Left ventricle myocardium inferior (tissue), 1 donor: Measurements from ENCODE around the gene DGAT2. TPM values are rescaled to one million over a fixed set of nuclear protein-coding genes. Genes with fewer than 3 reads are reported as not detected.

Experiments
- DNase-seq: peaks from one replicate; pipeline ENCODE4 v3.0.0-alpha.2; 2020
- H3K27ac ChIP-seq: fragments of 200-600 bp; replicated peaks from 2 replicates; pipeline ENCODE4 v1.8.0; 2021
- H3K27me3 ChIP-seq: fragments of 200-600 bp; 2 replicates; pipeline ENCODE4 v1.8.0; 2021; ENCODE audit warnings: low read depth
- H3K36me3 ChIP-seq: fragments of 200-600 bp; 2 replicates; pipeline ENCODE4 v1.8.0; 2021
- H3K4me1 ChIP-seq: fragments of 200-600 bp; 2 replicates; pipeline ENCODE4 v1.8.0; 2021
- H3K4me3 ChIP-seq: fragments of 200-600 bp; 2 replicates; pipeline ENCODE4 v1.8.0; 2021; ENCODE audit warnings: mild to moderate bottlenecking, moderate library complexity
- H3K9me3 ChIP-seq: fragments of 200-600 bp; replicated peaks from 2 replicates; pipeline ENCODE4 v1.8.0; 2021
- intact Hi-C: fragments of 100-400 bp; cut with micrococcal nuclease; formaldehyde crosslinking; loops from one replicate; pipeline ENCODE4 v1.11.0; 2022
- total RNA-seq: library from RNA; stranded (reverse); fragmentation: NEBNext Ultra II Directional; extraction: Animal tissue kit (Norgen Biotek cat#: 25700); gene quantifications from one replicate; pipeline ENCODE4 v1.2.1, GENCODE V29; 2021
- TF ChIP-seq, protein P1 (sequence below): fragments of 200-600 bp; IDR thresholded peaks from 2 replicates; pipeline ENCODE4 v1.8.0; 2021; ENCODE audit warnings: antibody characterized with exemption, mild to moderate bottlenecking, borderline replicate concordance
- donor health status: DM: no; HTN: yes; CAD: no; lungs with severe emphysema.

DGAT2 gene
- total RNA-seq, 1 donor from 2014 or later, result 6.9 TPM

DNA sequence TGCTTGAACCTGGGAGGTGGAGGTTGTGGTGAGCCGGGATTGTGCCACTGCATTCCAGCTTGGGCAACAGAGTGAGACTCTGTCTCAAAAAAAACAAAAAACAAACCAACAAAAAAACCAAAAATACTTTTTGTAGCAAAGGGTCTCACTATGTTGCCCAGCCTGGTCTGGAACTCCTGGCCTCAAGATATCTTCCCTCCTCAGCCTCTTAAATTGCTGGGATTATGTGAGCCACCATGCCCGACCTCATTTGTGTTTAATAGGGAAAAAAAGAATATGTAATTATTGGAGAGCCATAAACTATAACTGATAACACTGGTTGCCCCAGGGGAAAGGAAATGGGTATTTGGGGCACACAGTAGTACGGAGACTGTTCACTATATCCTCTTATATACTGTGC, 66.2 kb downstream of the DGAT2 start:
- Histone ChIP-seq H3K4me1 (peaks cover 31% of the 10 kb centered on the region), H3K27ac (no peak overlapping the region), H3K4me3 (no peak overlapping the region), H3K9me3 (no peaks in the 10 kb centered on the region), H3K36me3 (peaks cover 7% of the 10 kb centered on the region), H3K27me3 (no peaks in the 10 kb centered on the region)
- TF ChIP-seq, protein P1, sequence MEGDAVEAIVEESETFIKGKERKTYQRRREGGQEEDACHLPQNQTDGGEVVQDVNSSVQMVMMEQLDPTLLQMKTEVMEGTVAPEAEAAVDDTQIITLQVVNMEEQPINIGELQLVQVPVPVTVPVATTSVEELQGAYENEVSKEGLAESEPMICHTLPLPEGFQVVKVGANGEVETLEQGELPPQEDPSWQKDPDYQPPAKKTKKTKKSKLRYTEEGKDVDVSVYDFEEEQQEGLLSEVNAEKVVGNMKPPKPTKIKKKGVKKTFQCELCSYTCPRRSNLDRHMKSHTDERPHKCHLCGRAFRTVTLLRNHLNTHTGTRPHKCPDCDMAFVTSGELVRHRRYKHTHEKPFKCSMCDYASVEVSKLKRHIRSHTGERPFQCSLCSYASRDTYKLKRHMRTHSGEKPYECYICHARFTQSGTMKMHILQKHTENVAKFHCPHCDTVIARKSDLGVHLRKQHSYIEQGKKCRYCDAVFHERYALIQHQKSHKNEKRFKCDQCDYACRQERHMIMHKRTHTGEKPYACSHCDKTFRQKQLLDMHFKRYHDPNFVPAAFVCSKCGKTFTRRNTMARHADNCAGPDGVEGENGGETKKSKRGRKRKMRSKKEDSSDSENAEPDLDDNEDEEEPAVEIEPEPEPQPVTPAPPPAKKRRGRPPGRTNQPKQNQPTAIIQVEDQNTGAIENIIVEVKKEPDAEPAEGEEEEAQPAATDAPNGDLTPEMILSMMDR, result no peak
- DNase-seq, result no peak
- intact Hi-C loops, result no loop called here

DNA sequence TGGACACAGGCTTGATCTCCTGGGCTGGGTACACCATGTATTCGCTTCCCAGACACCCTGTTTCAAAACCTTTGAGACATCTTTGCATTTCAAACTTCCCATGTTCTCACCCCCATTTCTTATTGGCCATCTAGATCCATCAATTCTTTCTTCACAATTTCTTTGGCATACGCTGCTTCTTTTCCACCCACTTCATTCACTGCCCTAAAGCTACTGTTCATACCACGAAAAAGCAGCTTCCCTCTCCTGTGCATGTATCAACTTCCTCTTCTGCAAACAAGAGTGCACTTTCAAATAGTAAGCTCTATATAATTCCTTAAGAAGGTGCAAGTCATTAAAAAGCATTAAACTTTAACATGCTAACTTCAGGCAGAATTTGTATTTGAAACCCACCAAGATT, 67.8 kb downstream of the DGAT2 start:
- Histone ChIP-seq H3K9me3 (no peaks in the 10 kb centered on the region), H3K36me3 (peaks cover 7% of the 10 kb centered on the region), H3K27me3 (no peaks in the 10 kb centered on the region), H3K4me3 (no peak overlapping the region), H3K27ac (no peak overlapping the region), H3K4me1 (peaks cover 48% of the 10 kb centered on the region)
- TF ChIP-seq, protein P1, result no peak
- no peak for DNase-seq
- intact Hi-C loops, result no loop called here

DNA sequence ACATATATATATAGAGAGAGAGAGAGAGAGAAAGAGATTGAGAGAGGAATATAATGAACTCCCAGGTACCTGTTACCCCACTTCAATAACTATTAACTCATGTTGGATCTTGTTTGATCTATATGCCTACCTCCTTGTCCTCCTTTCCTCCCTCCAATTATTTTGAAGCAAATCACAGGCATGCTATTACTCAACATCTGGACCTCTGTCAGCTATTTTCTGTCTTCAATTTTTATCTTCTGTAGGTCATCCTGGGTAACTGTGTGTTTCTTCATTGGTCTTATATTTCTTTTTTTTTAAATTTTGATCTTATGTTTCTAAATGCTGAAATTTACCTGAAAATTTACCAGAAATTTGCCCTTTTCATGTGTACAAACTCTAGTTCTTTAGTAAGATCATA, 71.3 kb downstream of the DGAT2 start:
- no peak for DNase-seq
- Histone ChIP-seq H3K4me3 (no peak overlapping the region), H3K27ac (no peak overlapping the region), H3K36me3 (peaks cover 7% of the 10 kb centered on the region), H3K4me1 (peaks cover 44% of the 10 kb centered on the region), H3K27me3 (no peaks in the 10 kb centered on the region), H3K9me3 (no peaks in the 10 kb centered on the region)
- TF ChIP-seq, protein P1, result no peak
- intact Hi-C loops, result no loop called here

DNA sequence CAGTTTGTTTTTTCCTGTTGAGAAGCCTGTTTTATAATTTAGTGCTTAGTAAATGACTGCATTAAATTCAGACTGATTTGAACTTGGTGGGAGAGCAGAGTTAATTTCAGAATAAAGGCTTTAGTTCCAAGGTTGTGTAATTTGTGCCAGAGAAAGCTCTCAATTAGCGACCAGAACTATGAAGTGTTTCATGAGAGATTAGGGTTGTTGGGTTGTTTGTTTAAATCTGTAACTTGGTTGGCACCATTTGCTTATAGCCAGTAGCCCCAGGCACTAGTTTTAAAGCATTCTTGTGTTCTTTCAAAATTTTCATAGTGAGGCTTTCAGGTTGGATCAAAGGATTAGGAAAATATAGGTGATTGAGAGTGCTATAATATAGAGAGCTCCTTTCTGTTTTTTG, 71.9 kb downstream of the DGAT2 start:
- no peak overlapping the region for H3K27ac ChIP-seq
- H3K4me3 ChIP-seq, result no peak overlapping the region
- H3K27me3 ChIP-seq, result no peaks in the 10 kb centered on the region
- H3K36me3 ChIP-seq, result peaks cover 7% of the 10 kb centered on the region
- no peak for DNase-seq
- H3K9me3 ChIP-seq, result no peaks in the 10 kb centered on the region
- intact Hi-C loops, result no loop called here
- TF ChIP-seq, protein P1, result no peak
- H3K4me1 ChIP-seq, result peaks cover 44% of the 10 kb centered on the region

DNA sequence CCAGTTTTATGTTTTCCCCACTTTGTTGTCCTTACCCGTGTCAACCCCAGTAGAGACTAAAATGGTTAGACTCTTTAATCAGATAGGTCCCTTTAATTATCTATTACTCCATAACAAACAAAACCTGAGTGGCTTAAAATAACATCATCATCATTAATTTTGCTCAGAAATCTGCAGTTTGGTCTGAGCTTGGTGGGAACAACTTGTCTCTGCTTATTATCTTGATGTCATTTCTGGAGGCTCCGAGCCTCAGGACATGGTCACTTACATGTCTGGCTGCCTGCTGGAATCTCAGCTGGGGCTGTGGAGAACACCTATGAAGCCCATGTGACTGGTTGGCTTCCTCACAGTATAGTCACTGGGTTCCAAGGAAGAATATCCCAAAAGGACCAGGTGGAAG, 73.2 kb downstream of the DGAT2 start:
- Histone ChIP-seq H3K27ac (no peak overlapping the region), H3K36me3 (peaks cover 7% of the 10 kb centered on the region), H3K4me1 (peaks cover 38% of the 10 kb centered on the region), H3K27me3 (no peaks in the 10 kb centered on the region), H3K4me3 (no peak overlapping the region), H3K9me3 (no peaks in the 10 kb centered on the region)
- DNase-seq, result no peak
- intact Hi-C loops, result no loop called here
- TF ChIP-seq, protein P1, result no peak

DNA sequence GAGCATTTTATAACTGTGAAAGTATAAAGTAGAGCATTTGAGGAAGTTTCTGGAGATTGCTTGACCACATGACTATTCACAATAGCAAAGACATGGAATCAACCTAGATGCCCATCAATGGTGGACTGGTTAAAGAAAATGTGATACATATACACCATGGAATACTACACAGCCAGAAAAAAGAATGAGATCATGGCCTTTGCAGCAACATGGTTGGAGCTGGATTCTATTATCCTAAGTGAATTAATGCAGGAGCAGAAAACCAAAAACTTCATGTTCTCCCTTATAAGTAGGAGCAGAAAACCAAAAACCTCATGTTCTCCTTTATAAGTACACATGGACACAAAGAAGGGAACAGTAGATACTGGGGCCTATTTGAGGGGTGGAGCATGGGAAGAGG, 76.7 kb downstream of the DGAT2 start:
- H3K4me1 ChIP-seq, result peaks cover 25% of the 10 kb centered on the region
- no peak for DNase-seq
- no peaks in the 10 kb centered on the region for H3K27me3 ChIP-seq
- TF ChIP-seq, protein P1, result no peak
- no peak overlapping the region for H3K27ac ChIP-seq
- no peaks in the 10 kb centered on the region for H3K9me3 ChIP-seq
- no peak overlapping the region for H3K4me3 ChIP-seq
- intact Hi-C loops, result no loop called here
- no peaks in the 10 kb centered on the region for H3K36me3 ChIP-seq
